Measurements from ENCODE around the gene OAS3.

- TF ChIP-seq FOXM1 (IDR thresholded peaks at IDR 0.05; ENCODE audit: low read depth, low read length), result no peak
- TF ChIP-seq POLR2A (IDR thresholded peaks at IDR 0.05; ENCODE audit: low read depth, low read length), result no peak
- no peak for TF ChIP-seq ATF3 (IDR thresholded peaks at IDR 0.05; ENCODE audit: borderline replicate concordance, extremely low read depth, low read depth, low read length)
- no peak for TF ChIP-seq BRCA1 (IDR thresholded peaks at IDR 0.05; ENCODE audit: low read depth, low read length)
- no peak for TF ChIP-seq JUNB (IDR thresholded peaks at IDR 0.05)
These were observed 67.9 kb downstream of the OAS3 start for GRCh38 chr12:113006206-113006605.
